Measurements from ENCODE around the gene NDUFC1.
"Not testable (repeated sequence)": the region's sequence is repeated elsewhere in the genome, so short reads cannot be mapped to it uniquely, and the experiment has no call there.

Gene NDUFC1

DNA sequence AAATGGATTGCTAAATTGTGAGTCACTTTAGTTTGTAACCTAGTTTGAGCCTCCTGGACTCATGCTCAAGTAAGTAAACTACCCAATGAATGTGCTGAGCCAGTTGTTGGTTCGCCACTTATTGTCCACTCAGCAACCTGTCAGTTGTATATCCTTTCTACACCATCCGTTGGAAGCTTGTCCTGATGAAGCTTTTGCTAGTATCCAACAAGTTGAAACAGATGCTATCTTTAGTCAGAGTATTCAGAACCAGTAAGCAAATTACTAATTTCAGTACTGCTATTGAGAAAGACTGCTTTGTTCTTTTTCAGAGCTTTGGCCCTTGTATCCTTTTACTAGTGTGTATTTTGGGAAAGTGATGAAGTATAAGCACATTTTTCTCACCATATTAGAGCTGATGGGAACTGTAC is 5.3 kb downstream of the NDUFC1 start:
- DNase-seq (ENCODE audit: low spot score) = no peak

DNA sequence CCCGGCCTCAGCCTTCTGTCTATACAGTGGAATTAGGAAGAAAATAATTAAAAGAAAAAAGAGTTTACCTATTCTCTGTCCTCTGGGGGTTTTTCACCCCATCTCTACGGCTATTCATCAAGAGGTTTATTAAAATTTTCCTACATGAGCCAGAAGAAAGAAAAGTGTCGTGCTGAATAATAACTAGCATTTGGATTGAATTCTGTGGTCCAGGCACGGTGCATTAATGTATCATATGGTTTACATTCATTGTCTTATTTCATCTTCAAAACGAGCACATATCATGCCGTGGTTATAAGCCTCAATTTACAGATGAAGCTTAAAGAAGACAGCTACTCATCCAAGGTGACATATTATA is 6.4 kb downstream of the NDUFC1 start:
- DNase-seq (ENCODE audit: low spot score) = no peak

DNA sequence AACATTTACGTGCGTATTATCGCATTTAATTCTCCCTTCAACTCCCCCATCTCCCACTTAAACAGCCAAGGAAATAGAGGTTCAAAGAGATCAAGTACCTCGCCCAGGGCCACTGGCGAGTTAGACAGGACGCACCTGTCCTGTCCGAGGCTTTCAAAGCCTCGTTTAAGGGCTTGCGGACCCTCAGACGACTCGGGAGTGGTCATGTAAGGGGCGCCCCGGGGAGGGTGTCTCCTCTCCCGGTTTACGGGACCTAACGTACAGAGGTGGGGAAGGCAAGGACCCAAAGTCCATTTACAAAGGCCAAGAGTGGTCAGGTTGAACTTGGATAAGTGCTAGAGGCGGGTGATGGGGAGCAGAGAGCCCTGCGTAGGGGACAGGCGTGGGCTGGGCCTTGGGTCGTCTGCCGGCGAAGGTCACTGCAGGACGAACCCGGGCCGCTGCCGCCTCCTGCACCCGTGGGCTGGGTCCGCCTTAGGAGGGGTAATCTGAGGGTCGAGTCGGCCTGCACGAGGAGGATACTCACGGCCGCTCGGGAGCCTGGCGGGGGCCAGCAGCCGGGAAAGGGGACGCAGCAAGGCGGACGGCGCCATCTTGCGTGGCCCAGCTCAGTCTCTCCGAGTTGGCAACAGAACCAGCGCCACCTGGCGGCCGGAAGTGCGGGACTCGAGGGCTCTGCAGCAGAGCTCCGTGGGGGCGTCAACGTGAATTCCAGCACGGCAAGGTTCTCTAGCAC is 6.9 kb downstream of the NDUFC1 start:
- DNase-seq (ENCODE audit: low spot score) = peak; percentile 92

DNA sequence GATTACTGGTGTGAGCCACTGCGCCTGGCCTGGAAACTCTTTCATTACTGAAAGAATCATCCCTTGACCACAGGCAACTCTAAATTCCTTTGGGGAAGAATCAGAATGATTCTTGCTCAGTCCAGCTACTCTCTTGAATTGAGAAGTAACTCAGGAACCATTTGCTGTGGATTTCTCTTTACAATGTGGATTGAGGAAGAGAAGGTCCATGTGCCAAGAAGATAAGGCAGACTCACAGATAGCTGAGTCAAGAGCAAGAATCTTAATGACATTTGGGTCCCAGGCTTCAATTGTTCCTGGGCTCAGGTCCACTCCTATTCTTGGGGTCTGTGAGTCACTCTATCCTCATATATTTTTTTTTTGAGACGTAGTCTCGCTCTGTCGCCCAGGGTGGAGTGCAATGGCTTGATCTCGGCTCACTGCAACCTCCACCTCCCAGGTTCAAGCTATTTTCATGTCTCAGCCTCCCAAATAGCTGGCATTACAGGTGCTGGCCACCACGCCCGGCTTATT is 16.0 kb downstream of the NDUFC1 start:
- no peak for DNase-seq (ENCODE audit: low spot score)

DNA sequence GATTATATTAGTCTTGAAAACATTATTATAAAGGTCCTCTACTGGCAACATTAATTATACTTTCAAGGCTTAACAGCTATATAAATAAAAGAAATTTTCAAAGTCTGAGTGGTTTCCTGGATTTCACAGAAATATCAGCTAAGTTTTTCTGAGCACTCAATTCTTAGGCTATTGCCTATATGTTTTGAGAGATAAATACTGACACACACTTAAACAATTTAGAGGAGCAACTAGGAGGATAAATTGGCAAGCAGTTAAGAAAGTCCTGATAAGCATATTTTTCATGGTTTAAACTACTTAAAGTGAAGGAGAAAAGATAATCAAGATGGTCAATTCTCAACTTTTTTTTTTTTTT is 19.6 kb downstream of the NDUFC1 start:
- no peak for DNase-seq (ENCODE audit: low spot score)

DNA sequence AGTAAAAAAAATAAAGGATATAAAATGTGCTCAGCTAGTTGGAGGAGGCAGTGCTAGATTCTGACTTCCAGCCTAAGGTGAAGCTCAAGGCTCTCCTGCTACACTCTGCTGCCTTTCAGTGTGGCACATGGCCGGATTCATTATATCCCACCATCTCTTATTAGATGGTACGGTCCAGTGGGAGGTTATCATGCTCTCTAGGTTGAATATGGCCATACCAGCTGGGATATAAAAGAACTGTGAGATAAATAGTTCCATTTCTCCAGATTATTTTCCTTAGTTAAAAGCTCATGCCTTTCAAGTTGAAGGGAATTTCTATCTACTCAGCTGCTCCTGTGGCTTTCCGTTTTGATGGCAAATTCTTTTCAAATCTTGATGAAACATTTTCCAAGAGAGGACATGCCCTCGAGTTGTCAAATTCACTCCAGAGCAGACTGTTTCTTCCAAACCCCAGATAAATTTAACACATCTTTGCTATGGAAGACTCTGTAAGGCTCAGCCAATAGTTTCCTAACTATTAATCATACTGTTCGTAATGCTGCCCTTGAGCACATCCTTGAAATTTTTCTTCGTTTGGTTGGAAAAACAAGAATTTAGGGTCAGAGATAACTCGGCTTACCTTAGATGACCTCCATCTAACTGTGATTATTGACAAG is 20.1 kb downstream of the NDUFC1 start:
- no peak for DNase-seq (ENCODE audit: low spot score)

DNA sequence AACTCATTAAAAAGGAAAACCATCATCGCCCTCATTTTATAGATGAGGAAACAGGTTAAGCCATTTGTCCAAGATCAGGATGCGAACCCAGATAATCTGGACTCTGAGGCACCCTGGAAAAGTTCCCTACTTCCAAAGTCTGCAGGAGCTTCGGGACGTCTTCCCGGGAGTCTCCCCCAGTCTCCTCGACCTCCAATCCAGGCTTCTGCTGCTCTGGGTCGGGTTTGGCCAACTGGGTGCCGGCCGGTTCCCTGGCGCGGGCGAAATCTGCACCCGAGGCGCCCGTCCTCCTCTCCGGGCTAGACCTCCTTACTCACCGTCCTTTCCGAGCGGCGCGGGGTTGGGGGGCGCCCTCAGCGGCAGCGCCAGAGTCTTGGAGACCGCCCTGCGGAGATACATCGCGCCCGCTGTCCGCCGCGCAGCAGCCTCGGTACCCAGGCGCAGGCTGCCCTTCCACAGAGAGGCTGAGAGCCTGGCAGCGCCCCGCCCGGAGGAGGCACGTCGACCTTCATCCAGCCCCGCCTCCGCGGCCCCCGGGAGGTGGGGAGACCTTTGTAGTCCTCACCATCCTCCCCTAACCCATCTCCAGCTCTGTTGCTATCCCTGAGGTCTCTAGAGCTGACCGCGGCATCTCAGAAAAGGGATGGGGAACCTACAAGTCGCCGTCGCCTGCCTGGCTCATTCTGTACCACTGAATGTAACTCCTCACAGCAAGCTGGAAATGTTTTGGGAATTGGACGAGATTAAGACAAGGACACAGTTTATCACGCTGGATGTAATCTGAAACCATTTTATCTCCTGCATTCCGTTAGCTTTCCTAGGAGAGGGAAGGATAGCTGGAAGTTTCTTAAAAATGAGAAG is 22.3 kb downstream of the NDUFC1 start, which contains the start of gene MGARP:
TSS of gene MGARP (minus strand) at position 466 of the 861 bp plus-strand sequence. CDS start at position 399, 67 bp downstream.
- peak; percentile 73 for DNase-seq (ENCODE audit: low spot score)

DNA sequence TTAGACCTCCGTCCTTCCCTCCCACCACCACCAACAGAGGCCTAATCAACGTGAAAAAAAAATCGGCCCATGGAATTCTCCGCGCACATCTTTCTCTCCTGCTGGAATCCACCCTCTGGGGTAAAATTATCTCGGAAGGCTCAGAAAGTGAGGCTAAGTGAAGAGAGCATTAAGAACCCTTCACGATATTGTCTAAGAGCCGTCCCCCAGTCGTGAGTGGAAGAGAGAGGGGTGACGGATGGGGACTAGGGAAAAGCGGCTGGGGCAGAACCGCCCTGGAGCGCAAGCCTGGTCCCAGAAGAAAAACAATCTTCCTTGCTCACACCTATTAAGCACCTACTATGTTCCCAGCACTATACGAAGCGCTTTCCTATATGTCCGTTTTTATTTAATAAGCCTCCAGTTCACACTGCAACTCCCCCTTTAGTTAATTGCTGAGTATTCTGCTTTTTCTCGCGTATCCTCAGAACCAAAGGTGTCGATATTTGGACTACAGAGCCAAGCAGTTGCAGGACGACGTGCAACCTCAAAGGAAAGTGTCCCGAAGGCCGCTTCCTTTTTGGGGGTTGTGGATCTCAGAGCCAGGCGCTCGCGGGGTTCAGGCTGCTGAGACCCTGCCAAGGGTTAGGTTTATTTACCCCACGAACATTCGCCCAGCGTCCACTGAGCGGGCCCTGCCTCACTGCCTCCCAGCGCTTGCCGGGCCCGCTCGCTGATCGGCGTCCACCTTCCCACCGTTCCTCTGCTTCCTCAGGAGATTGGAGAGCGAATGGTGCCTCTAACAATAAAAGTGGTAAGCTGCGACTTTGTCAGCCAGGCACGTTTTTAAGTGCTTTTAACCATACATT is 23.1 kb downstream of the NDUFC1 start:
- DNase-seq (ENCODE audit: low spot score) = no peak

DNA sequence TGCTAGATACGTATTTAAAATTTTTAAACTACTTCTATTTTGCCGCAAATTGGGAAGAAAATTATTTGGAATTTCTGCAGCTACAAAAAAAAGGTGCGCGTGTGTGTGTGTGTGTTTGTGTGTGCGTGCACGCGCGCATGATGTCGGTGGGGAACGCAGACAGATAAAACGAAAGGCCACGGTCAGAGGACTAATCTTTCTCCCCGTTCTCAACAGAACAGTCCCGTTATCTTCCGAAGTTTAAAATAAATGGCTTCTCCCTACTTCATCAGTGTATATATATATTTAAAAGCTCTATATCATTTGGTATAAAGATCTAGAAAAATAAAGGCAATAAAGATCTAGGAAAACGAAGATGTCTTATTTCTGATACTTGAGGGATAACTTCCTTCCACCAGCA is 23.8 kb downstream of the NDUFC1 start:
- no peak for DNase-seq (ENCODE audit: low spot score)

DNA sequence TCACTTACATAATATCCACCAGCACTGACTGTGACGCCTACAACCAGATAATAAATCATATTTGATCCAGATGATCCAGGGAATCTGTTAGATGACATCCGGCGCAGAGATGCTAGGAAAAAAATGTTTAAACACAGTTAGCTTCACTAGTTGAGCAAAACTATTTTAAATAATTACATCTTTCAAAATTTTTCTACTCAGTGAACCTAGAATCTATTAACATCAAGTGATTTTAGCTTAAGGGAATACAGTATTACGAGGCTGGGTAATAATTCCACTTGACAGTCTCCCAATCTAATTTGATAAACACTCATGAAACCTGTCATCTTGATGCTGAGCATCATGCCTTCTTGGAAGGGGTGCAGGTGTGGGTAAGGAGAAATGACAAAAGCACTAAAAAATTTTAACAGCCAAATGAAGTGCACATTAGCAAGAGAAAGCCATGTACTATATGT is 27.0 kb downstream of the NDUFC1 start:
- no peak for DNase-seq (ENCODE audit: low spot score)

DNA sequence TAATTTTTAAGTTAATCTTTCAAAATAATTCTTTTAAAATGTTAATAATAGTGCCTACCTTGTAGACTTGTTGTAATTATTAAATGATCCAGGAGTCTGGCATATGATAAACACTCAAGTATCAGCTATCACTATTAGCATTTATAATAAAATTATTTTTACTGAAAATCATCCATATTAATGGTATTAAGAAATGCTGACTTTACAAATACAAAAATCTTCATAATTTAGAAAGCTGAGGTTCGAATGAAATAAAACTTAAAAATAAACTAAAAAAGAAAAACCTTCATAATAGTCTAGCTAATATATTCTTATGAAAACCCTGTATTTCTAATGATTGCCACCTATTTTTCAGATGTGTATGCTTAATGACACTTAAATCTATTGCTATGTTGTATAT is 27.5 kb downstream of the NDUFC1 start:
- no peak for DNase-seq (ENCODE audit: low spot score)

DNA sequence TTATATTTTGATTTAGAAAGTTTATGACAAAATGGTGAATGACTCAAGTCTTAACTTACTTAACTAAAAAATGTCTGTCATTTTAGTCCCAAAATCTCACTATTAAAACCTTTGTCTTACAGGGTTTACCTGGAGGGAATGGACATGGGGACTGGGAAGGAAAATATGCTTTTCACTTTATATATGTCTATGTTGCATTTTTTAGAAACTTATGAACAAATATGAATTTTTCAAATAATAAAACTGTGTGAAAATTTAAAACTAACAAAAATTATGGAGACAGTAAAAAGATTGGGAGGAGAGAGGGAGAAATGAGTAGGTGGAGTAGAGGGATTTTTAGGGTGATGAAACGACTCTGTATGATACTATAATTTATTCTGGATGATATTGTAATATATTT is 28.4 kb downstream of the NDUFC1 start:
- no peak for DNase-seq (ENCODE audit: low spot score)

DNA sequence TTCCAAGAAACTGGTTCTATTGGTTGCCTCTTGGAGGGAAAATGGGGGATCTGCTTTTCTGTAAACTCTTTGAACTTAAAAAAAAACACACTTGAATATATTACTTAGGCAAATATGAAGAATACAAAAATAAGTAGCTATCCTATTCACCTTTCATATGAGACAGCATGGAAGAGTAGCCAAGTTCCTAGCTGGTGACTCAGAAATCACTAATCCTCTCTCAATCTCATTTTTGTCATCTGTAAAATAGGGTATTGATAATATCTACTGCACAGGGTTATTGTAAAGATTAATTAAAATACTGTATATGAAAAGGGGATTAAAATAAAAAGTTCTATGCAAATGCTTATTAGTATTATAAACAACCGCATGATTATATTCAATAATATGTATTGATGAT is 35.0 kb downstream of the NDUFC1 start:
- no peak for DNase-seq (ENCODE audit: low spot score)

DNA sequence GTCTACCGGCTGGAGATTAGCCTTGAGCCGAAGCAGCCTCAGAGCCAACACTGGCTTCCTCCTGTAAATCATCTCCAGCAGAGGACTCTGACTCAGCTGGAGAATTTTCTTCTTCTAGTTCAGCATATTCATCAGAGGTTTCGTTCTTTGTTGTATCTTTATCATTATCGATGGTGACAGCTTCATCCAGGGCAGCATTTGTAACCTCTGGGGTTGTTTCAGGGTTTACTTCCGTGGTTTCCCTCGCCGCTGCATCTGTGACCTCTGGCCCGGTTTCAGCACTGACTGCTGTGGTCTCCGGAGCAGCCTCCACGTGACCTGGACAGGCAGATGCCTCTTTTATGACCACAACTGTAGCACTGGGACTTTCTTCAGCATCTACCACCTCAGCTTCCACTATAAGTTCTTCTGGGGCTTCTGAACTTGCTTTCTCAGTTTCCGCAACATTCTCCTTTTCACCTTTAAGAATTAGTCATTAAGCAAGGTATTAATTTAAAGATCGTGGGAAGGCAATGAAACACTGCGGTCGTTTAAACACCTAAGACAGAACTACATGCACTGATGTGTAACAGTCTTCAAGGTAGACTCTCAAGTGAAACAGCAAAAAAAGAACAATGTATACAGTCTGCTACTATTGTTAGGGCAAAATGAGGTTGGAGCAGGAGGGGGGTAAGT is 35.6 kb downstream of the NDUFC1 start:
- DNase-seq (ENCODE audit: low spot score) = peak; percentile 50

DNA sequence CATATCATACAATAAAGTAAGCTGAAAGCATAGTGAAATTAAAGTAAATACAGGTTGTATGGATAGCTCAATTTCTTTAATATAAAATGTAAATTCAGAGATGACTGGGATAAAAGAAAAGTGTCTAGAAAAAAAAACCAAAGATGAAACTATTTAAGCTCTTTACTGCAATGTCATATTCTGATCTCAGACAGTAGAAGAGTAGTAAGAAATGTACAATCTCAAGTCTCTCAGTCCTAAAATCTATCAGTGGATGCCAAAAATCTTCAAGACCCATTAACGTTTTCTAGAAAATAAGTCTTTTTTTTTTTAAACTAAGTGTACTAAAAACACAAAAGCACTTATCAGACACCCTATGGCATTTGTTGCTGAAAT is 36.1 kb downstream of the NDUFC1 start:
- DNase-seq (ENCODE audit: low spot score) = no peak

DNA sequence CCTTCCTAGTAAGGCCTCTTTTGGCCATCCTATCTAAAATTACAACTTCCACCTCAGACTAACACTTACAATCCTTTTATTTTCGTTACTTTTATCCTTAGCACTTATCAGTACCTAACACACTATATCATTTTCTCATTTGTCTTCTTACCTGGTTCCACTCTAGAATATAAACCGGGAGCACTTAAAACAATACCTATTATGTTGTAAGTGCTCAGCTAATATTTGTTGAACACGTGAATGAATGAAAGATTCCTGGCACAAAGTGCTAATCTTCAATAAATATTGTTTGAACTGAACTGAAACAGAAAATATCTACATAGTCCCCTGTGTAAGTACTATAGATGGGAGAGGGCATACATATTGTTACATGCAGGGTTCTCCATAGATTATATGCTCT is 36.6 kb downstream of the NDUFC1 start:
- DNase-seq (ENCODE audit: low spot score) = no peak

DNA sequence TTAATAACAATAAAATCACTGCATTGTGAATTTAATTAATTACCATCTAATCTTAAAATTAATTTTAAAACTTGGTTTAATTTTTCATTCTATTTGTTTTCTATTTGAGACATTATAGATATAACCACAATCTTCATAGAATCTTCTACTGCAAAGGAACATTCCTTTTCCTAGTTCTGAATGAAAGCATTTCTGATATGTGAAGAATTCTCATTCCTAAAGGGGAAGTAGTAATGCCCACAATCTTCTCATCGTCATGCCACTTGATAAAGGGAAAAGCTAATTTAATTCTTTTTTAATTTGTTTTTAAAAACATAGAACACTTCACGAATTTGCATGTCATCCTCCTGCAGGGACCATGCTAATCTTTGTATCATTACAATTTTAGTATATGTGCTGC is 45.9 kb downstream of the NDUFC1 start:
- DNase-seq (ENCODE audit: low spot score) = no peak

DNA sequence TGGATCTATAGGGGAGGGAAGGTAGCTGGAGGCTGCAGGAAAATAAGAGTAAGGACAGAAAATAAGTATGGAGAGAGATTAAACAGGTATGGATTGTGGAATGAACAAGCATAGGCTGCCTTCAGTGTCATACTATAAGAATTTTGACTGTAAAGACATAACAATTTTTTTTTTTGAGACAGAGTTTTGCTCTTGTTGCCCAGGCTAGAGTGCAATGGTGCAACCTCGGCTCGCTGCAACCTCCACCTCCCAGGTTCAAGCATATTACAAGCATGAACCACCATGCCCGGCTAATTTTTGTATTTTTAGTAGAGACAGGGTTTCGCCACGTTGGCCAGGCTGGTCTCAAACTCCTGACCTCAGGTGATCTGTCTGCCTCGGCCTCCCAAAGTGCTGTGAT is 46.7 kb downstream of the NDUFC1 start:
- DNase-seq (ENCODE audit: low spot score) = not testable (repeated sequence)

DNA sequence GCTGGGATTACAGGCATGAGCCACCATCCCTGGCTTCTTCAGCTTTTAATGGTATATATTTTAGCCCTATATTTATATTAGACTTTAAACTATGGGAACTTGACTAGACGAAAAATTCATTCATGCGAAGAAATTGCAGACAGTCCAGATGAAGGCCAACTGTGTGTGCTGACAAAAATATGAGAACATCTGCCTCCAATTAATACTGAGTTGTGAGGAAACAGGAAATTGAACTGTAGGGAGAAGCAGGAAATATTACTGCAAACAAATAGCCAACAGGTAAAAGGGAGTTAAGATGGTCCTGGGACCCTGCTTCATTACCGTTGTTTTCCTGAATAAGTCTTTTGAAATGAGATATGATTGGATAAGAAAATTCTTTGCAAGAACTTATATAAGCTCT is 48.6 kb downstream of the NDUFC1 start:
- DNase-seq (ENCODE audit: low spot score) = no peak

DNA sequence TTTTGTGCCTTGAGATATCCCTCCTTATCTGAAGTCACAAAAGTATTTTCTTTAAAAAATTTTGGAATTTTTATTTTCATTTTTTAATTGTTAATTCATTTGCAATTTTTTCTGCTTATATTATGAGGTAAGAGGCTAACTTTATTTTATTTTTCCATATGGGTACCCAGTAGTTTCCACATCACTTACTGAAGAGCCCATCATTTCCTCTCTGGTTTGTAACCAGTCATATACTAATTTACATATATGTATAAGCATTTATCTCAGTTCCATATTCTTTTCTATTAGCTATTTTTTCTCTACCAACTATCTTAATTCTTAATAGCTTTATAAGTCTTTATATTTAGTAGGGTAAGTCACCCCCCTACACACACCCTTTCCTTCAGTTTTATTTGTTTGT is 49.2 kb downstream of the NDUFC1 start:
- DNase-seq (ENCODE audit: low spot score) = no peak

DNA sequence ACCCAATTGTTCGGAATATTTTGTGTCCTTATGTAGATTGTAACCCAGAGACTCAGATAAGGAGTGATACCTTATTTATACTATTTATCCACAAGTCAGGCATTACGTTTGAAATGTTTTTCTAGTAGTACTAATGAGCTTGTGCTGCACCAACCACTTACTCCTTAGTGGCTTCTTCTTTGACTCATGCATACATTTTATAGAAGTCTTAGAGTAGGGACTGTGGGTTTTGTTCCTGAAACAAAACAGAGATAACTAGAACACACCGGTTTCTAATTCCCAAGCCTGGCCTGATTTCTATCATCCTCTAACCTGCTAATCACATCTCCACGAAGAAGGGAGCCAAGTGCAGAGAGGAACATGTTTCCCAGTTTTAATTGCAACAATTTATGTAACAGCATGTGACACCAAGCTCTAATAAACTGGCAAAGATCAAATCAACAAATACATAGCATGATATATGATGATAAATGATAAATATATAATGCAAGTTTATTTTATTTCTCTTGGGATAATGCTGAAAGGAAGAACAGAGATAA is 54.5 kb downstream of the NDUFC1 start:
- DNase-seq (ENCODE audit: low spot score) = no peak
